Parathyroid adenoma (tissue), 2 donors: ENCODE data around the gene RPS10.
A peak's percentile ranks its signal among the peaks of the same experiment; 100 is the strongest.

ENCODE experiments used
- H2AFZ ChIP-seq: fragments of 300-600 bp; sonication (generic); one replicate; pipeline ENCODE4 v1.7.0; 2017; ENCODE audit warnings: antibody characterized with exemption, mild to moderate bottlenecking
- H3K27ac ChIP-seq: fragments of 300-600 bp; sonication (generic); one replicate; pipeline ENCODE4 v1.7.0; 2017
- H3K27me3 ChIP-seq: fragments of 300-600 bp; sonication (generic); one replicate; pipeline ENCODE4 v1.7.0; 2017; ENCODE audit warnings: low read length; ENCODE audit not compliant: control insufficient read depth, insufficient read depth
- H3K36me3 ChIP-seq: fragments of 300-600 bp; sonication (generic); one replicate; pipeline ENCODE4 v1.7.0; 2017; ENCODE audit warnings: low read length; ENCODE audit not compliant: control insufficient read depth, insufficient read depth
- H3K4me1 ChIP-seq: fragments of 300-600 bp; sonication (generic); one replicate; pipeline ENCODE4 v1.7.0; 2017; ENCODE audit warnings: control low read depth
- H3K4me2 ChIP-seq: fragments of 300-600 bp; sonication (generic); one replicate; pipeline ENCODE4 v1.7.0; 2017; ENCODE audit warnings: low read length
- H3K4me3 ChIP-seq: fragments of 300-600 bp; sonication (generic); one replicate; pipeline ENCODE4 v1.7.0; 2017; ENCODE audit warnings: low read depth, low read length
- H3K79me2 ChIP-seq: fragments of 300-600 bp; sonication (generic); one replicate; pipeline ENCODE4 v1.7.0; 2017; ENCODE audit warnings: control low read depth
- H3K9ac ChIP-seq: fragments of 300-600 bp; sonication (generic); one replicate; pipeline ENCODE4 v1.7.0; 2017; ENCODE audit warnings: mild to moderate bottlenecking
- H3K9me3 ChIP-seq: fragments of 300-600 bp; sonication (generic); one replicate; pipeline ENCODE4 v1.7.0; 2017; ENCODE audit warnings: low read length; ENCODE audit not compliant: control insufficient read depth
- CTCF ChIP-seq: fragments of 300-600 bp; sonication (generic); IDR thresholded peaks from one replicate; pipeline ENCODE4 v1.7.0; 2017; ENCODE audit warnings: antibody characterized with exemption, mild to moderate bottlenecking
- donor health status: primary hyperparathyroidism.

Gene RPS10

DNA sequence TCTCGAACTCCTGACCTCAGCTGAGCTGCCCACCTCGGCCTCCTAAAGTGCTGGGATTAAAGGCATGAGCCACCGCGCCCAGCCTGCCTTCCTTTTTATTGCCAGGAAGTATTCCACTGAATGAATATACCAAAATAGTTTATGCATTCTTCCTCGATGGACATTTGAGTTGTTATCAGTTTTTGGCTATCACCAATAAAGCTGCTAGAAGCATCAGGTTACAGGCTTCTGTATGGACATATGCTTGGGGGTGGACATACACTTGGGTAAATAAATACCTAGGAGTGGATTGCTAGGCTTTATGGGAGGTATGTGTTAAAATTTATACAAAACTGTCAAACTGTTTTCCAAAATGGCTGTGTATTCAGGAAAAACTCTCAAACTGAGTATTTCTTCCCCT is 10.0 kb upstream of the RPS10 start:
- TF ChIP-seq CTCF, result no peak
- no peak overlapping the region for H3K4me2 ChIP-seq
- H3K27me3 ChIP-seq, result no peaks in the 10 kb centered on the region
- H3K36me3 ChIP-seq, result no peaks in the 10 kb centered on the region
- H3K27ac ChIP-seq, result no peak overlapping the region
- H3K9ac ChIP-seq, result no peak overlapping the region
- no peak overlapping the region for H3K4me3 ChIP-seq
- H2AFZ ChIP-seq, result no peak overlapping the region
- H3K79me2 ChIP-seq, result no peaks in the 10 kb centered on the region
- no peaks in the 10 kb centered on the region for H3K9me3 ChIP-seq
- H3K4me1 ChIP-seq, result no peaks in the 10 kb centered on the region

DNA sequence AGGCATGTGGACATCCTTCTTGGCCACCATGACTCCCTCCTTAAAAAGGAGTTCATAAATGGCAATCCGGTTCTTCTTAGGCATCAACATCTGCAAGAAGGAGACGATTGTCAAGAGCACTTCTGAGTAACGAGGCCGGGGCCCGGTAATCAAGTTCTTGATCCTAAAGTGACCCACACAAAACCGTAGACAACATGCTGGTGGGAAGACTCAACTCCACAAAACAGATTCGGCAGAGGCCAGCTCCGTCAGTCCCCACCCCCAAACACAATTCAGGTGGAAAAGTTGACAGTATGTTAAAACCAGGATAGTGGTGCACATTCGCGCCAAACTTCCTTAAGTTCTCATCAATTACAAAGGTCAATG is 754 bp downstream of the RPS10 start:
- Histone ChIP-seq H3K4me1 (peaks cover 3% of the 10 kb centered on the region), H3K27me3 (no peaks in the 10 kb centered on the region), H3K9ac (peak overlapping the region; percentile 79), H3K36me3 (no peaks in the 10 kb centered on the region), H3K9me3 (no peaks in the 10 kb centered on the region), H2AFZ (peak overlapping the region; percentile 97), H3K4me3 (peak overlapping the region; percentile 92), H3K27ac (peak overlapping the region; percentile 83), H3K4me2 (peak overlapping the region; percentile 98), H3K79me2 (no peaks in the 10 kb centered on the region)
- TF ChIP-seq CTCF, result no peak

DNA sequence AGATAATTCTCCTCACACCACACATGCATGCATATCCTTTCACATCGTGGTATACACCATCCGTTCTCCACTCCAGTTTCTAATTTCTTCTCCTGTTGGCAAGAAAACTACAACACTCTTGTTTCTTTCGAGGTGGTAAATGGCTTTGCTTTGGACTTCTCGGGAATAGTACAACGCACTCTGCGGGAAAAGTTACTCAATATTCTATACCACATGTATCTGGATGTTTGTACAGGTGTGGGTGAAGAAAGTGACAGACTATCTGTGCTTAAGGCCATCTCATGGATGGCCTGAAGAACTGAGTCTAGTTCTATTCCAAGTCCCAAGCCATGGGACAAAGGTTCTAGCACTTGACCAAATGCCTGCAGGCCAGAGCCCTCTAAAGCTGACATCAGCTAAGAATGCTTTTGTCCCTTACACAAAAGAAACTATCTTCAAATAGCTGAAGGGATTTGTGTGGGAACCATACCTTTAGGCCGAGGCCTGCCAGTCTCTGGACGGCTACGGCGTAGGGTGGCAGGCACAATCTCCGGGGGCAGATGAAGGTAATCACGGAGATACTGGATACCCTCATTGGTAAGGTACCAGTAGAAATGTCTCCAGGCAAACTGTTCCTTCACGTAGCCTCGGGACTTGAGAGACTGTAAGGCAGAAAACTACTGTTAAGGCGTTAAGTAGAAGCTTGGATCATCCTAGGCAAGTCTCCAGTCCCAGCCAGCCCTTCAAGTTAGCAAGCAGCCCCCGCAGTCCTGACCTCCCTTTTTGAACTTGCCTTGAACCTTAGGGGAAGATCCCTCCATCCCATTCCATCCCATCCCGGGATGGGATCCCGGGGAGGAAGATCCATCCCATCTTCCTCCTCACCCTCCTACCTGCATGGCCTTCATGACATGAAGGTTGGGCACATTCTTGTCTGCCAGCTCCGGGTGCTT is 1.4 kb downstream of the RPS10 start:
- H3K9me3 ChIP-seq, result no peaks in the 10 kb centered on the region
- peaks cover 3% of the 10 kb centered on the region for H3K4me1 ChIP-seq
- H3K4me2 ChIP-seq, result peak overlapping the region; percentile 98
- peak overlapping the region; percentile 92 for H3K4me3 ChIP-seq
- H3K27ac ChIP-seq, result peak overlapping the region; percentile 83
- H3K9ac ChIP-seq, result no peak overlapping the region
- TF ChIP-seq CTCF, result no peak
- no peaks in the 10 kb centered on the region for H3K36me3 ChIP-seq
- H2AFZ ChIP-seq, result no peak overlapping the region
- no peaks in the 10 kb centered on the region for H3K27me3 ChIP-seq
- no peaks in the 10 kb centered on the region for H3K79me2 ChIP-seq

GRCh38 chr6:34423254-34423653 is 2.6 kb downstream of the RPS10 start:
- H2AFZ ChIP-seq, result no peak overlapping the region
- no peak overlapping the region for H3K4me2 ChIP-seq
- H3K4me1 ChIP-seq, result peaks cover 3% of the 10 kb centered on the region
- no peak overlapping the region for H3K4me3 ChIP-seq
- H3K27ac ChIP-seq, result no peak overlapping the region
- no peak overlapping the region for H3K9ac ChIP-seq
- H3K27me3 ChIP-seq, result no peaks in the 10 kb centered on the region
- H3K9me3 ChIP-seq, result no peaks in the 10 kb centered on the region
- H3K79me2 ChIP-seq, result no peaks in the 10 kb centered on the region
- no peaks in the 10 kb centered on the region for H3K36me3 ChIP-seq
- no peak for TF ChIP-seq CTCF

DNA sequence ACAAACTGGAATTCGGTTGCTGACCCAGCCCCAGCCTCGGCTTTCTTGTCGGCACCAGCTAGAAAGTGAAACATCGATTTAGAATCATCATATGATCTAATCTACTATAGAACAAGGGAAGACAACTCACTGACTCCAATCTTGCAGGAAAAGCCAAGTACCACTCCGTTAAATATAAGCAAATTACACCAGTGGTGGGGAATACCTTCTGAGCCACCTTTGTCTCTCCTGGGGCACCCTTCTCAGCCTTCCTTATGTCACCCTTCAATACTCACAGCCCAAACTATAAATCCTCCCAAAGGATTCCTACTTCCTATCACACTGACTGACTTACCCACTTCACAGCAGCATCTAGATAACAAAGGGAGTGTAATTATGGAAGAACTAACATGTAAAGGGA is 7.5 kb downstream of the RPS10 start:
- no peak overlapping the region for H3K27ac ChIP-seq
- H3K4me1 ChIP-seq, result no peaks in the 10 kb centered on the region
- no peak for TF ChIP-seq CTCF
- no peaks in the 10 kb centered on the region for H3K79me2 ChIP-seq
- no peak overlapping the region for H3K4me3 ChIP-seq
- no peak overlapping the region for H3K4me2 ChIP-seq
- no peaks in the 10 kb centered on the region for H3K36me3 ChIP-seq
- no peak overlapping the region for H2AFZ ChIP-seq
- H3K9me3 ChIP-seq, result no peaks in the 10 kb centered on the region
- no peaks in the 10 kb centered on the region for H3K27me3 ChIP-seq
- no peak overlapping the region for H3K9ac ChIP-seq
